Neural progenitor cell (in vitro differentiated cells): Measurements from ENCODE around the gene UBTD1. TPM values are rescaled to one million over a fixed set of nuclear protein-coding genes. Genes with fewer than 3 reads are reported as not detected.
"Not testable (repeated sequence)": the region's sequence is repeated elsewhere in the genome, so short reads cannot be mapped to it uniquely, and the experiment has no call there.

Experiments used
- DNase-seq: peaks from one replicate; pipeline ENCODE4 v3.0.0-alpha.2; 2016; ENCODE audit warnings: low spot score
- H2AFZ ChIP-seq: fragments of 200-600 bp; sonication (generic); replicated peaks from 2 replicates; pipeline ENCODE4 v1.6.1; 2016; ENCODE audit warnings: antibody characterized with exemption
- H3F3A ChIP-seq: fragments of 200-600 bp; sonication (generic); 2 replicates; pipeline ENCODE4 v1.6.1; 2016; ENCODE audit warnings: antibody characterized with exemption, low read depth
- H3K27ac ChIP-seq: fragments of 200-600 bp; sonication (generic); 2 replicates; pipeline ENCODE4 v1.5.1; 2016; ENCODE audit warnings: mild to moderate bottlenecking
- H3K27me3 ChIP-seq: fragments of 200-600 bp; sonication (generic); 2 replicates; pipeline ENCODE4 v1.6.1; 2016; ENCODE audit warnings: mild to moderate bottlenecking, moderate library complexity
- H3K36me3 ChIP-seq: fragments of 200-600 bp; sonication (generic); 2 replicates; pipeline ENCODE4 v1.5.1; 2016
- H3K4me1 ChIP-seq: fragments of 200-600 bp; sonication (generic); 2 replicates; pipeline ENCODE4 v1.6.1; 2016; ENCODE audit warnings: mixed run types
- H3K4me2 ChIP-seq: fragments of 200-600 bp; sonication (generic); 2 replicates; pipeline ENCODE4 v1.6.1; 2016
- H3K4me3 ChIP-seq: fragments of 200-600 bp; sonication (generic); 2 replicates; pipeline ENCODE4 v1.5.1; 2016
- H3K79me2 ChIP-seq: fragments of 200-600 bp; sonication (generic); 2 replicates; pipeline ENCODE4 v1.6.1; 2016; ENCODE audit warnings: low read depth
- H3K9ac ChIP-seq: fragments of 200-600 bp; sonication (generic); 2 replicates; pipeline ENCODE4 v1.6.1; 2016
- H3K9me3 ChIP-seq: fragments of 200-600 bp; sonication (generic); 2 replicates; pipeline ENCODE4 v1.5.1; 2016; ENCODE audit warnings: low read depth
- H4K20me1 ChIP-seq: fragments of 200-600 bp; sonication (generic); 2 replicates; pipeline ENCODE4 v1.6.1; 2016; ENCODE audit warnings: low read depth
- H3K27ac Mint-ChIP-seq: 3 replicates; pipeline ENCODE4 v1.8.0; 2021; ENCODE audit warnings: mixed read lengths
- H3K27me3 Mint-ChIP-seq: 2 replicates; pipeline ENCODE4 v1.8.0; 2022; ENCODE audit warnings: low read depth, mild to moderate bottlenecking, inconsistent platforms, moderate library complexity, mixed read lengths; ENCODE audit not compliant: insufficient read depth
- H3K36me3 Mint-ChIP-seq: 3 replicates; pipeline ENCODE4 v1.8.0; 2021; ENCODE audit warnings: mixed read lengths
- H3K4me1 Mint-ChIP-seq: 3 replicates; pipeline ENCODE4 v1.8.0; 2021; ENCODE audit warnings: mixed read lengths
- H3K4me3 Mint-ChIP-seq: 3 replicates; pipeline ENCODE4 v1.8.0; 2021; ENCODE audit warnings: mild to moderate bottlenecking, moderate library complexity, mixed read lengths
- H3K9me3 Mint-ChIP-seq: 3 replicates; pipeline ENCODE4 v1.8.0; 2020; ENCODE audit warnings: mixed read lengths
- EZH2 ChIP-seq: fragments of 200-600 bp; sonication (generic); IDR thresholded peaks from 2 replicates; pipeline ENCODE4 v1.6.1; 2017; ENCODE audit warnings: antibody characterized with exemption, mild to moderate bottlenecking, moderate library complexity
- EZH2phosphoT487 ChIP-seq: fragments of 200-600 bp; sonication (generic); IDR thresholded peaks from 2 replicates; pipeline ENCODE4 v1.6.1; 2017; ENCODE audit warnings: antibody characterized with exemption
- total RNA-seq: library from RNA; depleted of rRNA; stranded (reverse); fragments of >200 nt; gene quantifications from 2 replicates; pipeline ENCODE4 v1.2.3, GENCODE V29; 2015; ENCODE audit warnings: low replicate concordance
- TF ChIP-seq, protein P1 (sequence below): fragments of 200-600 bp; sonication (generic); IDR thresholded peaks from 2 replicates; pipeline ENCODE4 v1.5.1; 2017; ENCODE audit warnings: antibody characterized with exemption, mild to moderate bottlenecking

The UBTD1 gene
- total RNA-seq, 1 donor from 2014 or later: 4.7 TPM

DNA sequence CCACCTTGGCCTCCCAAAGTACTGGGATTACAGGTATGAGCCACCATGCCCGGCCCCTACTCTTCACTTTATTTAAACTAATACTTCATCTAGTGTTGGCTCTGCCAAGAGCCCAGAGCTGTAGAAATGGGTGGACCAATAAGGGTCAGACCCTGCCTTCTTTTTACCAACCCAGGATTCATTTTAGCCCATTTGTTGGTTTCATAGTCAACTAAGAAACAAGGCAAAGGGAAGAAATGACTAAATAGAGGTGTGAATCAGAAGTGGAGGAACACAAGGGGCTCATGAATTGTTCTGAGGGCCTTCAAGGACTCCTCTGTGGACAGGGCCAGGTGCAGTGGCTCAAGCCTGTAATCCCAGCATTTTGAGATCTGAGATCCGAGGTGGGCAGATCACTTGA lies 74.9 kb downstream of the UBTD1 start:
- Histone ChIP-seq H3F3A (no peaks in the 10 kb centered on the region), H3K27ac (no peak overlapping the region), H2AFZ (no peak overlapping the region), H3K4me3 (no peak overlapping the region), H3K36me3 (no peaks in the 10 kb centered on the region), H3K9ac (no peak overlapping the region), H3K27me3 (no peaks in the 10 kb centered on the region), H3K4me2 (no peak overlapping the region), H3K4me1 (no peaks in the 10 kb centered on the region), H4K20me1 (no peaks in the 10 kb centered on the region), H3K9me3 (no peaks in the 10 kb centered on the region), H3K79me2 (no peaks in the 10 kb centered on the region)
- Mint-ChIP-seq H3K4me1 (peaks cover 3% of the 10 kb centered on the region), H3K27me3 (peaks cover 4% of the 10 kb centered on the region), H3K36me3 (no peaks in the 10 kb centered on the region), H3K9me3 (no peaks in the 10 kb centered on the region), H3K27ac (no peak overlapping the region), H3K4me3 (no peak overlapping the region)
- DNase-seq: no peak
- TF ChIP-seq EZH2 (no peak), EZH2phosphoT487 (no peak)
- TF ChIP-seq, protein P1, sequence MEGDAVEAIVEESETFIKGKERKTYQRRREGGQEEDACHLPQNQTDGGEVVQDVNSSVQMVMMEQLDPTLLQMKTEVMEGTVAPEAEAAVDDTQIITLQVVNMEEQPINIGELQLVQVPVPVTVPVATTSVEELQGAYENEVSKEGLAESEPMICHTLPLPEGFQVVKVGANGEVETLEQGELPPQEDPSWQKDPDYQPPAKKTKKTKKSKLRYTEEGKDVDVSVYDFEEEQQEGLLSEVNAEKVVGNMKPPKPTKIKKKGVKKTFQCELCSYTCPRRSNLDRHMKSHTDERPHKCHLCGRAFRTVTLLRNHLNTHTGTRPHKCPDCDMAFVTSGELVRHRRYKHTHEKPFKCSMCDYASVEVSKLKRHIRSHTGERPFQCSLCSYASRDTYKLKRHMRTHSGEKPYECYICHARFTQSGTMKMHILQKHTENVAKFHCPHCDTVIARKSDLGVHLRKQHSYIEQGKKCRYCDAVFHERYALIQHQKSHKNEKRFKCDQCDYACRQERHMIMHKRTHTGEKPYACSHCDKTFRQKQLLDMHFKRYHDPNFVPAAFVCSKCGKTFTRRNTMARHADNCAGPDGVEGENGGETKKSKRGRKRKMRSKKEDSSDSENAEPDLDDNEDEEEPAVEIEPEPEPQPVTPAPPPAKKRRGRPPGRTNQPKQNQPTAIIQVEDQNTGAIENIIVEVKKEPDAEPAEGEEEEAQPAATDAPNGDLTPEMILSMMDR: no peak

DNA sequence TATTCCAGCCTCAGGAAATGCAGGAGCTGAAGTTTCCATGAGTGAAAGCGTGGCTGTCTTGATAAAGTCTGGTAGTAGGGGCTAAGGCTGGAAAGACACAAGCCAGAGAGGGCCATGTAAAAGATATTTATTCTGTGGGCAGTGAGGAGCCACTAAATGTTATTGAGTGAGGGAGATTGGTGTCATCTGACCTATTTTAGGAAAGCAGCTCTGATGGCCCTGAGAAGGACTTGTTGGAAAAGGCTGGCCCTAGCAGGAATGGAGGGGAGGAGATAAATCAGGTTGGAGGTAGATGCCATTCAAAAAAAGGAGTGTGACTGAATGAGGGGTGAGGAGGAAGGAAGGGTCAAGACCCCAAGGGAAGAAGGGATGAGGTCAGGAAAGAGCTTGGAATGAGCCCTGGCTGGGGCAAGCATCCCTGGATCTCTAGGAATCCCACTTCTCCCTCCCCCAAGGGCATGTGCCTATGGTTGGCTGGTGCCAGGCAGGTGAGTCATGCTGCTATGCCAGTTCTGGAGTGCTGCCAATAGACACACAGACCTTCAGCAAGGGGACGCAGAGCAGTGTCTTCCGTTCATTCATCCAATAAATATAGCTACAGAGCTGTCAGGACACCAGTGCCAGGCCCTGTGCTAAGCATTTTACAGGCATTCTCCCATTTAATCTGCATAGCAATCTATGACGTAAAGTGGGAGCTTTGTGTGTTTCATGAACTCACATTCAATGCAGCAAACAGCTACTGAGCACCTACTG lies 75.8 kb downstream of the UBTD1 start:
- Mint-ChIP-seq H3K4me3 (no peak overlapping the region), H3K36me3 (no peaks in the 10 kb centered on the region), H3K9me3 (no peaks in the 10 kb centered on the region), H3K27me3 (peaks cover 2% of the 10 kb centered on the region), H3K4me1 (peaks cover 3% of the 10 kb centered on the region), H3K27ac (peak overlapping the region; percentile 23)
- Histone ChIP-seq H3K27ac (no peak overlapping the region), H3K4me1 (no peaks in the 10 kb centered on the region), H2AFZ (no peak overlapping the region), H3K4me2 (no peak overlapping the region), H3K79me2 (no peaks in the 10 kb centered on the region), H3K9ac (no peak overlapping the region), H4K20me1 (no peaks in the 10 kb centered on the region), H3K9me3 (no peaks in the 10 kb centered on the region), H3F3A (no peaks in the 10 kb centered on the region), H3K36me3 (no peaks in the 10 kb centered on the region), H3K27me3 (no peaks in the 10 kb centered on the region), H3K4me3 (no peak overlapping the region)
- TF ChIP-seq, protein P1: no peak
- TF ChIP-seq EZH2 (no peak), EZH2phosphoT487 (no peak)
- no peak for DNase-seq

DNA sequence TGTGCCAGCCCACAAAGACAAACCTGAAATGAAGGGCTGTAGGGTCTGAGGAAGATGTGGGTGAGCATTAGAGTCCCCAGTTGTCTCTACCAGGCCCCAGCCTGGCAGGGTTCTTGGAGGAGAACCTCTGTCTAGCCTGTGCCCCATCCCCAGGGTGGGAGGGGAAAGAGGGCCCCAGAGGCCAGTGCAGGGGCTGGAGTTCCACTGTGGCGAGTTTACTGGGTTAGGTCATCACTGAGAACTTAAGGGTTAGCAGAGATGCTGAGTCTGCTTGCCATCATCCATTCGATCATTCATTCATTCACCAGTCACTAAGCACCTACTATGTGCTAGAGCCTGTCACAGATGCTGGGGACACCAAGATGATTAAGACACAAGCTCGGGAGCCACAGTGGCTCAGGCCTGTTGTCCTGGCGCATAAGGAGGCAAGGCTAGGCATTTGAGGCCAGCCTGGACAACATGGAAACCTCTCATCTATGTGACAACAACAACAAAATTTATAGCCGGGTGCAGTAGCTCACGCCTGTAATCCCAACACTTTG lies 76.5 kb downstream of the UBTD1 start:
- Histone ChIP-seq H3K9me3 (no peaks in the 10 kb centered on the region), H3K4me1 (no peaks in the 10 kb centered on the region), H3K27ac (no peak overlapping the region), H3K27me3 (no peaks in the 10 kb centered on the region), H3K79me2 (no peaks in the 10 kb centered on the region), H4K20me1 (no peaks in the 10 kb centered on the region), H3F3A (no peaks in the 10 kb centered on the region), H3K36me3 (no peaks in the 10 kb centered on the region), H3K4me3 (no peak overlapping the region), H3K4me2 (no peak overlapping the region), H2AFZ (no peak overlapping the region), H3K9ac (no peak overlapping the region)
- Mint-ChIP-seq H3K4me3 (no peak overlapping the region), H3K27ac (no peak overlapping the region), H3K36me3 (no peaks in the 10 kb centered on the region), H3K27me3 (peaks cover 3% of the 10 kb centered on the region), H3K4me1 (peaks cover 3% of the 10 kb centered on the region), H3K9me3 (no peaks in the 10 kb centered on the region)
- no peak for DNase-seq
- TF ChIP-seq EZH2 (no peak), EZH2phosphoT487 (no peak)
- TF ChIP-seq, protein P1: no peak

DNA sequence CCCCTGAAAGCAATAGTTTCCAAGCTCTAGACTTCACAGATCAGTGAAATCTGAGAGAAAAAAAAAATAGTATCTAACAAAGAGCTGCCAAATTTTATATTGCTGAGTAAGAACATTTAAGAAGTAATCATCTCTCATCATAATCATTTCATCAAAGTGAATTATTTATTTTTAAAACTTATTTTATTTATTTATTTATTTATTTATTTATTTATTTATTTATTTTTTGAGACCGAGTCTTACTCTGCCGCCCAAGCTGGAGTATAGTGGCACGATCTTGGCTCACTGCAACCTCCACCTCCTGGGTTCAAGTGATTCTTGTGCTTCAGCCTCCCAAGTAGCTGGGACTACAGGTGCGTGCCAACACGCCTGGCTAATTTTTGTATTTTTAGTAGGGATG lies 77.8 kb downstream of the UBTD1 start:
- H3K36me3 ChIP-seq, H3K27ac Mint-ChIP-seq, H3F3A ChIP-seq, H3K4me1 Mint-ChIP-seq, H3K27ac ChIP-seq, H3K4me3 ChIP-seq, H3K4me1 ChIP-seq, H3K9ac ChIP-seq, H3K9me3 Mint-ChIP-seq, H3K4me2 ChIP-seq, H3K36me3 Mint-ChIP-seq, H3K27me3 ChIP-seq, H3K4me3 Mint-ChIP-seq, H3K27me3 Mint-ChIP-seq, DNase-seq, H3K9me3 ChIP-seq, H4K20me1 ChIP-seq, H3K79me2 ChIP-seq: not testable (repeated sequence)
- H2AFZ ChIP-seq: peak overlapping the region; percentile 50
